ENCODE measurements around the gene ACP7. TPM values are rescaled to one million over a fixed set of nuclear protein-coding genes. Genes with fewer than 3 reads are reported as not detected.

Gene ACP7
- total and polyA plus RNA-seq, 10 of the 15 experiments (the other 5 are each of a cell fraction or from before 2014, with no cell fraction given): not detected

GRCh38 chr19:39158646-39159260 is 74.6 kb downstream of the ACP7 start:
- H3K27ac ChIP-seq (ENCODE audit: control insufficient read depth, insufficient read depth): no peak overlapping the region
- no peak overlapping the region for H3K9ac ChIP-seq (ENCODE audit: control insufficient read depth, insufficient read depth, low read length)
- ChIA-PET CTCF (no interaction called here), SMC1A (ENCODE audit: uncharacterized antibody, unreplicated experiment) (no interaction called here), POLR2A (no interaction called here), RAD21 (ENCODE audit: unreplicated experiment) (no interaction called here)
- DNase-seq (ENCODE audit: low read depth, low spot score) (no peak), ATAC-seq (no peak), FAIRE-seq (no peak)
- no TSS peak for BruUV-seq (replicated peaks)
- H3K36me3 ChIP-seq (ENCODE audit: control insufficient read depth in 2 of 2, insufficient read depth in 2 of 2, low read length in 1 of 2): no peaks in the 10 kb centered on the region; a peak in 1 of 4 replicates
- intact Hi-C loops (cut with micrococcal nuclease; ENCODE audit: unreplicated experiment): no loop called here
- no peak overlapping the region for H3K4me2 ChIP-seq (ENCODE audit: control insufficient read depth, insufficient read depth)
- TF ChIP-seq POU2F2 (IDR thresholded peaks at IDR 0.05; ENCODE audit: borderline replicate concordance, low read depth, low read length) (no peak), ATF3 (IDR thresholded peaks at IDR 0.05; ENCODE audit: borderline replicate concordance, extremely low read depth, low read depth, low read length) (no peak), WRNIP1 (IDR thresholded peaks at IDR 0.05; ENCODE audit: borderline replicate concordance, low read depth, low read length) (no peak), GATAD2B (conservative IDR thresholded peaks at IDR 0.05; ENCODE audit: low read depth) (no peak), PAX8 (IDR thresholded peaks at IDR 0.05) (no peak), NR2C1 (IDR thresholded peaks at IDR 0.05) (no peak), PKNOX1 (IDR thresholded peaks at IDR 0.05) (no peak), RB1 (IDR thresholded peaks at IDR 0.05; ENCODE audit: borderline replicate concordance) (no peak), CHD4 (IDR thresholded peaks at IDR 0.05) (no peak), CHD1 (IDR thresholded peaks at IDR 0.05; ENCODE audit: low read depth, low read length) (no peak), MYB (IDR thresholded peaks at IDR 0.05; ENCODE audit: borderline replicate concordance, low read depth, low read length) (no peak), BMI1 (IDR thresholded peaks at IDR 0.05; ENCODE audit: borderline replicate concordance) (no peak)
- H3K4me3 ChIP-seq: no peak overlapping the region
- no peaks in the 10 kb centered on the region for H3K27me3 ChIP-seq (replicated peaks in 1 of 2; ENCODE audit: control insufficient read depth in 2 of 2, insufficient read depth in 2 of 2, low read length in 1 of 2)
- in situ Hi-C loops (cut with MboI): no loop called here
- no peaks in the 10 kb centered on the region for H4K20me1 ChIP-seq (ENCODE audit: control insufficient read depth, insufficient read depth)
- H3K9me3 ChIP-seq (replicated peaks; ENCODE audit: control insufficient read depth, insufficient read depth, low read length): no peaks in the 10 kb centered on the region
- H2AFZ ChIP-seq (ENCODE audit: control insufficient read depth, low read depth, low read length): no peak overlapping the region
- WGBS (ENCODE audit: insufficient coverage, insufficient replicate concordance, low lambda C conversion rate, missing lambda C conversion rate): 74% methylated on average over 12 of the region's 12 CpGs
- H3K79me2 ChIP-seq (ENCODE audit: control insufficient read depth, insufficient read depth, low read length): no peaks in the 10 kb centered on the region
- no peaks in the 10 kb centered on the region for H3K4me1 ChIP-seq (ENCODE audit: control insufficient read depth, insufficient read depth, low read length)
